Measurements from ENCODE around the gene RBM18.

Gene RBM18, protein sequence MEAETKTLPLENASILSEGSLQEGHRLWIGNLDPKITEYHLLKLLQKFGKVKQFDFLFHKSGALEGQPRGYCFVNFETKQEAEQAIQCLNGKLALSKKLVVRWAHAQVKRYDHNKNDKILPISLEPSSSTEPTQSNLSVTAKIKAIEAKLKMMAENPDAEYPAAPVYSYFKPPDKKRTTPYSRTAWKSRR

DNA sequence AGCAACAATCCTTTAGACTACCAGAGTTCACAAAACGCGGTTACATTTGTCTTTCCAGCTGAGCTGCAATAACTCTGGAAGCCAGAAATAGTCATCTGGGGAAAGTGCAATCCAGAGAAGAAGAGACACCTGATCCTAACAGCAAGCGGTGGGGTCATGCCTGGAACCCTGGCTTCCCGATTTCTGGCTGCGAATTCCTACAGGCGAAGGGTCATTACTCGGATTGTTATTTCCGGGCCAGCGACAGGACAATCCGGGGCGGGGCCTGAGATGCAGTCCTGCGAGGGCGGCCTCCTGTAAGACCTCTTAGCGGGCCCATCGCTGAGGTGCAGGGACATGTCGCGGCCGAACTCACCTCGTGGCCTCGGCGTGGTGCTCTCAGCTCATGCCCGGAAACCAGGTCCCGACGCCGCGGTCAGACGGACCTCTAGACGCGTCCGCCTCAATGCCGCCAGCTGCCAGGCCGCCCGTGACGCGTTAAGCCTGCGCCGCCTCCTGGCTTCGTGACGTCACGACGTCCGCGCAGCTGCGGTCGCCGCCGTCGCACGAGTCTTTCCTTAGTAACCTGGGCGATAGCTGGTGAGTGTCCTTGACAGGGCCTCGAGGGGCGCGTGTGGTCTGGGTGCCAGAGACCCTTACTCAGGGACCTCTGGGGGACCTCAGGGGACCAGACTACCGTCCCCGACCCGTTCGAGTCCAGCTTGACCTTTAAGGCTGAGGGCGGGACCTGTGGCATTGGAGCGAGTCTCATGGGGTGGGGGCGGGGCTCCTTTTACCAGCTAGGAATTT, at the start of gene RBM18, which contains the start of gene MRRF:
Gene RBM18 (minus strand): TSS at position 481 of the 789 bp plus-strand sequence. CDS start 3,348 bp downstream, outside the sequence.
Gene MRRF (plus strand): TSS at position 523 of the 789 bp plus-strand sequence. CDS start 6,010 bp downstream, outside the sequence.
- DNase-seq = peak; percentile 94

DNA sequence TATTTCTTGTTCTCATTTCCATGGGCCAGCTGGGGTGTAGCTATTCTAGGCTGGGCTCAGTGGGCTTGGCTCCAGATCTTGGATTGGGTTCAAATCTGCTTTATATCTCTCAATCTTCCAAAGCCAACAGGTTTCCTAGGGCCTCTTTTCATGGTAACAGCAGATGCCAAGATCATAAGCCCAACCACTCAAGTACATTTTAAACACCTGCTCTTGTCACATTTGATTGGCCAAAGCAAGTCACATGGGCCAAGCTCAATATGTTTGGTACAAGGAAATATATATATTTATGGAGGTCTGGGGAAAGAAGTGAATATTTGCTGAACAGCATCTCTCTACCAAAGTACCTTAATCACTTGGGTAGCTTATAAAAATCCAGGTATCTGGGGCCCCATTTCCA, 49.5 kb upstream of the RBM18 start:
- no peak for DNase-seq

DNA sequence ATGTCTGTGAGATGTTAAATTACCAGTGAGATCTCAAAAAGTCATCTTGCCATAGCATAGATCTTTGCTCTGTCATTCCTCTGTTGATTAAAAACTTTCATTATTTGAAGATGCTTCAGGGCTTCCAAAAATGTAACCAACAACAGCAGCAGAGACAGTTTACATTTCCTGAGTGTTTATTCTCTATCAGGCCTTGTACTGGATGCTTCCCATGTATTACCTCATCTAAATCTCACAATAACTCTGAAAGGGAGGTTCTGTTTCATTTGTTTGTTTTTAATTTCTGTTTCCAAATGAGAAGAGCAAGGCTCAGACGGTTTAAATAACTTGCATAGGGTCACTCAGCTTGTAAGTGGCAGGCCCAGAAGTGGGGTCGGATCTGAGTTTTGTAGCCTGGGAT, 45.2 kb upstream of the RBM18 start:
- no peak for DNase-seq

DNA sequence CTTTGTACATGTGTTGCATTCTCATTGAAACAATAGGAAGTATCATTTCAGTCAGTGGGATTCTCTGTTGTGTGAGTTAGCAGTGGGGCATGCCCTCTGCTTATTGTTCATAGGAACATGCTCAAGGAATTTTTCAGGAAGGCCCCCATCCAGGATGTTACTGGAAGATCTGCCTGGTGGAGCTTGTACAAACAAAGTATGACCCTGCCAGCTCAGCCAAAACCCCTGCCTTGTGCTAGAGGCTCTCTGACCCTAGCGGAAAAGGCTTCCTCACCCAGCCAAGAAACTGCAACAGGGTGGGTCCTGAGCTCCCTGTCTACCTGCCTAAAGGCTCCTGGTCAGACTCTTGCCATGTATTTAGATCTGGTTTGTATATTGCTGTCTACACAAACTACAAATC, 43.3 kb upstream of the RBM18 start:
- no peak for DNase-seq

DNA sequence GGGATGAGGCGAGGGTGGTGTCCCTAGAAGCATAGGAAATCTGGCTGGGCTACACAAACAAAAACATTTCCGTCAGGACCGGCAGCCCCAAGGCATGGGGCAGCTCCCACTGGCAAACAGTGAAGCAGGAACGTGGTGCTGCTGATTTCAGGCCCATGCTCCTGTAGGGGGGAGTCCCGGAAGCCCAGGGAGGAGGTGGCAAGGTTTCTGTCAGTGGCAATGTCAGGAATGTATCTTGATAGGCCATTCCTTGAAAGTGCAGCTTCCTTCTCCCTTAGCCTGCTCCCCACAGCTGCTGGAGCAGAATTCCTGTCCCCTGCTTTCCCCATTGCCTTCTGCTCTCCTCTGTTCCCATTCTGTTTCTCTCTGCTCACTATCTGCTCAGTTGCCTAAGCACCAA, 42.4 kb upstream of the RBM18 start:
- no peak for DNase-seq

DNA sequence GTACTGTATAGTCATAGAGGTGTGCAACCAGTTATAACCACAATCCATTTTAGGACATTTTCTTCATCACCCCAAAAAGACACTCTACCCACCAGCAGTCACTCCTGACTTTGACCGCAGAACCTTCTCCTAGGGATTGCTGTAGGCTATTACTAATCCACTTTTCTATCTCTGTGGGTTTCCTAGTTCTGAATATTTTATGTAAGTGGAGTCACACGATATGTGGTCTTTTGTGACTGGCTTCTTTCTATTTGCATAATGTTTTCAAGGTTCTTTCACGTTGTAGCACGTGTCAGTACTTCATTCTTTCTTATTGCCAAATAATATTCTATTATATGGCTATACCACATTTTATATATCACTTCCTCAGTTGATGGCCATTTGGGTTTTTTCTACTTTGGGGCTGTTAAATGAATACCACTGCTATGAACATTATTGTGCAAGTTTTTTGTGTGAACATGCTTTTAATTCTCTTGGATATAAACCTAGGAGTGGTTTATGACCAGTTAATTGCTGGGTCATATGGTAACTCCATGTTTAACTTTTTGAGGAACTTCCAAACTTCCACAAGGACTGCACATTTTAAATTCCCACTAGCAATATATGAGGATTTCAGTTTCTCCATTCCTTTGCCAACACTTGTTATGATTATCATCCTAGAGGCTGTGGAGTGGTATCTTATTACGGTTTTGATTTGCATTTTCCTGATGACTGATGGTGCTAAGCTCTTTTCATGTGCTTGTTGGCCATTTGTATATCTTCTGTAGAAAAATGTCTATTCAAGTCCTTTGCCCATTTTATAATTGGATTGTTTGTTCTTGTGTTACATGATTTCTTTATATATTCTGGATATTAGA, 37.8 kb upstream of the RBM18 start:
- DNase-seq = no peak

DNA sequence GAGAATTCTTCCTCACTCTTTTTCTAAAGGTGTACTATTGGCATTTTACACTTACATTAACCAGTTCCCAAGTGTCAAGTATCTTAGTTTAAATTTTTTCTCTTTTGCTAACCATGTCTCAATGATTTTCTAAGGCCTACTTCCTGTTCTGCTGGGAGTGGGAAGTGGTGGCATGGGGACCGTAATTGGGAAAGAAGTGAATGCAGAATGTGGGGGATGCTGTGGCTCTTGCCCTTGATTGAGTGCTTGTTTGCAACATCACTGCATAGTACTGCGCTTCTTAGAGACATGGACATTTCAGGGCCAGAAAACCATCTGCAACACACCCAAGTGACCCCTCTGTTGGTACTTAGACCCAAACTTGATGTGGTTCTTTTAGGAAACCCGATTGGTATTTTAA, 32.9 kb upstream of the RBM18 start:
- DNase-seq = no peak

DNA sequence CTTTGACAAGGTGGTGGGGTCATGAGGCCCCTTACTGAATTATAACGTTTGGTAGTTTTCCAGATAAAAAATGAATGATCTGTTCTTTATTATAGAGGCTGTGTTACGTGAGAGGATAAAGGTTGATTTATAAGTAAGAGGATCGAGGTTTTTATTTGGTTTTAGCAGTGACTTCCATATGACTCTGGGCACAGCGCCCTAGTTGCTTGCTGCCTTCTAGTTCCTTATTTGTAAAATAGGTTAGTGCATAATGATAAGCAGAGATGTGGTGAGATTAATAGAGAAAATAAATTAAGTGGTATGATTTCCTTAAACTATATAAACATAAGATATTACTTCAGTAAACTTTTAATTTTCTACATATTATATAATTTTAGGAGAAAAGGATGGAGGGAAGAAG, 29.9 kb upstream of the RBM18 start:
- DNase-seq = no peak

DNA sequence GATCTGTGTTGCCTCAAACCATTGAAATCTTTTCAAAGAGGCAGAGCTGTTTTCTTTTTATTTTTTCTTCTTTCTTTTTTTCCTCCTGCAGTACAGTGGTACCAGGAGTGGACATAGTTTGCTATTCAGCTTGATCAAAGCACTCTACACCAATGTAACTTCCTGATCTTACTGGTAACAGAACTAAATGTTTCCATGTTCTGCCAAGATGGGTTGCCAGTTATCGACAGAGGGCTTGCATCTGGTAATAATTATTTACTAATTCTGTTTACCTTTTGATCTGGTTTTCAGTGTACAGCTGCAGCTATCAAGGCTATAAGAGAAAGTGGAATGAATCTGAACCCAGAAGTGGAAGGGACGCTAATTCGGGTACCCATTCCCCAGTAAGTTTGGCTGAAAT, 26.8 kb upstream of the RBM18 start:
- DNase-seq = no peak

DNA sequence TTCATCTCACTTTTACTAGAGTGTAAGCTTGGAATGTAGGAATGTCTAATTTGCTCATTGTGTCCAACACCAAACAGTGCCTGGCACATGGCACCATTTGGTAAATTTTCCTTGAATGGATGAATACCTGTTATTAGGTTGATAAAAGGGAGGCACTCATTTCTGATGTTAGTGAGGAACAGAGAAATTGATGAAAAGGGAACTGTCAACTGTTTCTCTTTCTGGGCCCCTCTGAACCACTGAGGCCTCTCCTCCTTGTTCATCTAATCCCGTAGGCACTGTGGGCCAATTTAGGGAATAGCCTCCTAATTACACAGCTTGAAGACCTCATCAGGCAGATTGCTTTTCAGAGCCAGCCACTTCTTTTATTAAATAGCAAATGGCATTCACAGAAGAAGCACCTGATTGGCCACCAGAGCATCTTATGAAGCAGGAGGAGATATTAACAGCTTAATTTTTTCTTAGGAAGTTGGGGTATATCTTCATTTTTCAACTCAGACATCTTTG, 22.6 kb upstream of the RBM18 start:
- no peak for DNase-seq

DNA sequence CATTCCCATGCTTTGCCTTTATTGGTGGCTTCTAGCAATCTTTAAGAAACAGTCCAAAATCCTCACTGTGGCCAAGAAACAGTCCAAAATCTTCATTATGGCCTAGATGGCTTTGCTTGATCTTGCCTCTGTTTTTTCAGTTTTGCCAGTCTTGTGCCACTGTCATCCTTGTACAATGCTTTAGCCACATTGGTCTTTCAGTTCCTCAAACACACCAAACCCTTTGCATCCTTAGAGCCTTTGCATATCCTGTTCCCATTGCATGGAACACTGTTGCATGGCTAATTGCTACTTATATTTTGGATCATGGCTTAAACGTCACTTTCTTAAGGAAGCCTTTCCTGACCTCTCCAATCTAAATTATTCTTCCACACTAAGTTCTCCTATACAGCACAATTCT, 22.1 kb upstream of the RBM18 start:
- no peak for DNase-seq

DNA sequence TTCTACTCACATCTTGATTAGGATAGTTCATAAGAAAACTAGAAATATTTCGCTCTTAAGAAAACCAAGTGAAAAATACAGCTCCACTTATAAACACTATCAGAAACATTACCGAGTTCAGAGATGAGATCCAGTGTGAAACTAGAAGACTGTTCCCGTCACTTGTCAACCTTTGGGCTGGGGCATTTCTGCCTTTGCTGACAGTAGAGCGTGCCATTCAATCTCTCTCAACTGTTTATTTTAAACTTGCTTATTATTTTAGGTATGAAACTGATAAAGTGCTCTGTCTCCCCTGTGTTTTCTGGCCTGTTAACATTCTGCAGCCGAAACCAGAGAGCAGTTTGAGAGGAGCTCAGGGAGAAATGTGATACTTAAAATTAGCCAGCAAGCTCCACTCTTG, 16.7 kb upstream of the RBM18 start:
- DNase-seq = no peak

DNA sequence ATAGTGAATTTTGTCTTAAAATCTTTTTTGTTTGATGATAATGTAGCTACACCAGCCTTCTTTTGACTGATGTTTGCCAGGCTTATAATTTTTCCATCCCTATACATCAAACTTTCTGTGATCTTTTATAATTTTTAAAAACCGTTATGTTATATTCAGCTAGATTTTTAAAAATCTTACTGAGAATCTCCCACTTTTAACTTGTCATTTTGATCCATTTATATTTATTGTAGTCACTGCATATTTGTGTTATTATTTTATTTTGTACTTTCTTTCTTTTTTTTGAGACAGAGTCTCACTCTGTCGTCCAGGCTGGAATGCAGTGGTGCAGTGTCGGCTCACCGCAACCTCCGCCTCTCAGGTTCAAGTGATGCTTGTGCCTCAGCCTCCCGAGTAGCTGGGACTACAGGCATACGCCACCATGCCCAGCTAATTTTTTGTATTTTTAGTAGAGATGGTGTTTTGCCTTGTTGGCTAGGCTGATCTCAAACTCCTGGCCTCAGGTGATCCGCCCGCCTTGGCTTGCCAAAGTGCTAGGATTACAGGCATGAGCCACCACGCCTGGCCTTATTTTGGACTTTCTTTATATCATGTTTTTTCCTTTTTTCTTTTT, 12.8 kb upstream of the RBM18 start:
- DNase-seq = no peak

DNA sequence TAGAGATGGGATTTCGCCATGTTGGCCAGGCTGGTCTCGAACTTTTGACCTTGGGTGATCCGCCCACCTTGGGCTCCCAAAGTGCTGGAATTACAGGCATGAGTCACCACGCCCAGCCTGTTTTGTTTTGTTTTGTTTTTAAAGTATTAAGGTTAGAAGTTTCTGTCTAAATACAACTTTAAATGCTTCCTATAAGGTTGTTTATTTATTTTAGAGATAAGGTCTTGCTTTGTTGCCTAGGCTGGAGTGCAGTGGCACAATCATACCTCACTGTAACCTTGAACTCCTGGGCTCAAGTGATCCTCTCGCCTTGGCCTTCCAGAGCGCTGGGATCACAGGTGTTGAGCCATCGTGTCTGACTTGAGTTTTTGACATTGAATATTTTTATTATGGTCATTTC, 11.5 kb upstream of the RBM18 start:
- DNase-seq = no peak

DNA sequence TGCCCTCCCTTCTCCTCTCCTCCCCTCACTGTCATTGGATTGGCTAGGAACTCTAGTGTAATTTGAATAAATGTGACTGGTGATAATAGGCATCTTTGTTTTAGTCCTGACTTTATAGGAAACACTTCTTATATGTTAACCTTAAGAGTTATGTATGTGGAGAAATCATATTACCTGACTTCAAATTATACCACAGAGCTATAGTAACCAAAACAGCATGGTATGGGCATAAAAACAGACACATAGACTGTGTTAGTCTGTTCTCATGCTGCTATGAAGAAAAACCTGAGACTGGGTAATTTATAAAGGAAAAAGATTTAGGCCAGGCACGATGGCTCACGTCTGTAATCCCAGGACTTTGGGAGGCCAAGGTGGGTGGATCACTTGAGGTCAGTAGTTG, 9.4 kb upstream of the RBM18 start:
- DNase-seq = no peak

DNA sequence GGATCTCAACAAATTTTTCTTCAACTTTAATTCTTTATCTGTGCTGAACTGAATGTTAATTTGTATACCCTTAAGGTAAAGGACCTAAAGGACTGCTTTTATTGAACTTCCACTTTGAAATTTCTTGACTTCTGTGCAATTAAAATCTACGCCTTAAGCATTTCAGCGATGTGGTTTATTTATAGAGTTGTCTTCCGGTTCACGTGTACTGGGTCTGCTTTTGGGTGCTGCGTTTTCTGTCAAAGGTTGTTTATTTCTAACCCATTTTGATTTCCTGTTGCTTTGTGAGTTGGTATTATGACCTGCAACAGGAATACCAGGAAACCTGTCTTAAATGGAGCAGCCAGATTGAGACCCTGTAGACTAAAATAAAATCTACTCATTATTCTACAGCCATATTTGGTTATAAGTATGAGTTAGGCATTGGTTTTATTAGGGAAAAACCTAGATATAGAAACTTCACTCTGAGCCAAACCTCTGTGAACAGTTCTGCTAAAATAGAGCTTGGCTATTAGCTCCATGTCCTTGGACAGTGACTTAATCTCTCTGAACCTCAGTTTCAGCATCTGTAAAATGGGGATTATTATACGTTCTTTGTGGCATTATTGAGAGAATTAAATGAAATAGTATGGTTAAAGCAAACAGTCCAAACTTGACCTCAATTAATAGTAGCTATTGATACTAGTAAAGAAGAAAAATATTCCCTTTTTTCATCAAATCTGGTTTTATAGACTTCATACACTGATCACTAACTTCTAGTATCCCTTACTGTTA, 3.6 kb upstream of the RBM18 start:
- no peak for DNase-seq

DNA sequence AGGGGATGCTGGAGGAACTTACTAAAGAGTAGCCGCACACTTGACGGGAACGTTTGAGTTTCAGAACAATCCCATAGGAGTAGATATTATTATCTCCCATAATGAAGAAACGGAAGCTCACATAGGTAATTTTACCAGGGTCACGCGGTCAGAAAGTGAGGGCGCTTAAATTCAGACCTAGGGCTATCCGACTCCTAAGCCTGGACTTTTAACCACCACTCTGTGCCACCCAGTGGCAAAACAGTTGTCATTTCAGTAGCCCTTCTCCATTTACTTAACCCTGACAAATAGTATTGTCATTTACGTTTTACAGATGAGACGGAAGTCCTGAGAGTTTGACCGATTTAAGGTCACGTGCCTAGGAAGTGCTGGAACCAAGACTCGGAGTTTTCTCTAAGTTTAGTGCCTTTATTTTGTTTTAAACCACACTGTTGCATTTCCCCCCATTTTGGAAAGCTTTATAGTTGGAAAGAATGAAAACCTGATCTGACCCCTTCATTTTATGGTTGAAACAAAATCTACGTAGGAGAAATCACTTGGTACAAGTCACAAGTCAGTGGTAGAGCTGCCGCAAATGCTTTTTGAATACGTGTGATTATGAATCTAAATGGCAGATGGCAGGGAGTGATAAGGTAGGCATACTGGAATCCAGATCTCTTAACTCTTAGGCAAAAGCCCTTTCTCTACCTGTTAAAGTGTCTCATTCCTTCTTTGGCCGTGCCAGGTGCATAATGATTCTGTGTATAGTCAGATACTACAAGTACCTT, 692 bp upstream of the RBM18 start:
- no peak for DNase-seq

DNA sequence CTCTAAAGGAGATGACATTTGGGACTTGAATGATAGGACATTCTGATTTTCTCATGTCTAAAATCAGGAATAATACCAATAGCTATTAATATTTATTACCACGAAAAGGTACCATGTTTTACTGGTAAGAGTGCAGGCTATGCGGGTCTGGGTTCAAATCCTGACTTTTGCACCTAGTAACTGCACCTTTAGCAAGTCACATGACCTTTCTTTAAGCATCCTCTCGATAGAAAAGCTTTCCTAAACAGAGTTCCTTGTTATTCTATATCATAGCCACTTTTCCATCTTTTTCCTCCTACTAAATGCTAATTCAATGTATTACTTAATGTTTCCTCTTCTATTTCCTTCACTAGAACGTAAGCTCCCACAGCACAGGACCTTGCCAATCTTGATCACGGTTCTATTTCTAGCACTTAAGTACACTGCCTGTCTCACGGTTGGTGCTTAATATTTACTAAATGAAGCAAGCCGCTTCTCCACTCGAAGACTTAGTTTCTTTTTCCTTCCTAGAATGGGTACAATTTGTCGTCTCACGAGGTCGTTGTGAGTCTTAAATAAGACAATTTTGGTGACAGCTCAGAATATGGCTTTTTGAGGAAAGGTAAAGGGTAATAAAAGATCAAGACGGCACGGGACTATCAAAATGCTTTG, 816 bp downstream of the RBM18 start:
- DNase-seq = no peak

DNA sequence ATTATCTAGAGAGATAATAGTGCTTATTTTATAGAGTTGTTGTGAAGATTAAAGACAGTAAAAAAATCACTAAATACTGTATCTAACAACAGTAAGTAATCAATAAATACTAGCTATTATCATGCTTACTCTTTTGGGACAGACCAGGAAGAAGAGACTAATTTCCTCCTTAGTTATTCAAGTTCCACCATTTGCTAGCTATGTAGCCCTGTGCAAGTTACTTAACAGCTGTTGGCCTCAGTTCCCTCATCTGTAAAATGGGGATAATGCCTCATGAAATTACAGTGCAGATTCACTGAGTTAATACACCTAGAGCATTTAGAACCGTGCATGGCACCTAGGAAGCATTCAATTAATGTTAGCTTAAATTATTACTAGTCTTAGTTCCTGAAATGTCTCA, 2.6 kb downstream of the RBM18 start:
- no peak for DNase-seq

DNA sequence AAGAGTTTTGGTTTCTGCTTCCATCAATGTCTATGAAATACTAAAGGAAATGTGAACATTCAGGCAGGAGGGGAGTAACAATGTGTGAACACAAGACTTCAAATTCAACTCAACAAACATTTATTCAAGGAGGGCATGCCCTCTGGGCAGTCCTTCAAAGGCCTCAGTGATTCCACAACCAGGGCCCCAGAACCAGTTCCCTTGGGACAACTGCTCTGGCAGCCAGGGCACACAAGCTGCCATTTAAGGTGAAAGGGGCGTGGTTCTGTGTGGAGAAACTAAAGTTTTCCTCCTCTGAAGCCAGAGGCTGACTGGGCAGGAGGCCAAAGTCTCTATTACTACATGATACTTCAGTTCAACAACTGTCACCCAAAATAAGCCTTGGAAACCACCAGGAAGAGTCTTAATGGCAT, 3.2 kb downstream of the RBM18 start:
- DNase-seq = no peak

DNA sequence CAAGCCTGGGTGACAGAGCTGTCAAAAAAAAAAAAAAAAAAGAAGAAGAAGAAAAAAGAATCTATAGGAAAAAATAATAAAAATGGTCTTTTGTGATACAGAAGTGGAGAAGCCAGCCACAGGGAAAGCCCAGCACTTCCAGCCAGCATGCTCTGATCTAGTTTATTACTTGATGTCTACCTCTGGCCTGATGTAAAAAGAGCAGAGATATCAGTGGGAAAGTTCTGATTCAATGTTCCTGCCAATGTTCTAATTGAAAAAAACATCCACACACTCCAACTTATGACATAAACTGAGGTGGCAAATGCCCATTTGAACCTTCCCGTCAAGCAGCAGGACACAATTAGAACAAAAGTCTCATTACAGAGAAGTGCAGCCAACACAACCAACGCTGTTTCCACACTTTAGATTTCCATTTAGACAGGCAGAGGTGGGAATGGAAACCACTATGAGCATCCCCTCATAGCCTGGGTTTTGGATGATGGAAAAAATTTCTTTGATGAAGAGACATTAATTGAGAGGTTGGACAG, 5.7 kb downstream of the RBM18 start:
- no peak for DNase-seq

Data from activated T-cell treated with anti-CD3 and anti-CD28 coated beads, Interleukin-2, amount 50 U/mL, for 1 hour (primary cell).